ENCODE data around the gene SPRY4. TPM values are rescaled to one million over a fixed set of nuclear protein-coding genes. Genes with fewer than 3 reads are reported as not detected.

SPRY4 gene
- total and polyA plus RNA-seq, 2 donors (not counting 1 experiment from before 2014, with no cell fraction given): 4.5 to 6.0 TPM

DNA sequence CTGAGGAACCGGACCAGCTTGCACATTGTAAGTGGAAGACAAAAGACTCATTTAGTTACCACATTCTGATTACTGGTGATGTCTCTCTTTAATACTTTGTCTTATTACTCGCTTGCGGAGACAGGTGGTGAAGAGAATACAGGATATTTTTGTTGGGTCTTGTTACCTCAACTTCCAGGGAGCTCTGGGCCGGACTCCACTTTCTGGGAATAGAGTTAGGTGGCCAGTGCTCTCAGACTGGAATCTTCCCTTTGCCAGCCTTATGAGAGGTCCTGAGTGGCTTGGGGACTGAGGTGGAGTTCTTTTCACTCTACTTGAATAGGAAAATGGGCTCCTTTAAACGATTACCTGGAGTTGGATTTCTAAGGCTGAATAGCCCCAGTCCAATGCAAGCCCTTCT lies 33.3 kb upstream of the SPRY4 start:
- Histone ChIP-seq H3K36me3 (ENCODE audit: control insufficient read depth, insufficient read depth, low read length) (no peaks in the 10 kb centered on the region), H3K4me1 (ENCODE audit: control insufficient read depth, extremely low read depth, insufficient read depth, low read length) (peaks cover 13% of the 10 kb centered on the region), H3K27ac (ENCODE audit: insufficient read depth, low read length) (peak overlapping the region; percentile 99), H3K4me2 (ENCODE audit: extremely low read depth, insufficient read depth, low read length) (peak overlapping the region; percentile 96), H3K4me3 (replicated peaks in 1 of 4; ENCODE audit: control extremely low read depth in 1 of 4, insufficient read depth in 1 of 4, low read depth in 3 of 4, low read length in 4 of 4) (peak overlapping the region in 1 of 4 experiments; percentile 68), H2AFZ (ENCODE audit: low read length) (no peak overlapping the region), H4K20me1 (ENCODE audit: control insufficient read depth, extremely low read depth, insufficient read depth, low read length) (no peaks in the 10 kb centered on the region), H3K9me3 (ENCODE audit: control insufficient read depth, insufficient read depth, low read depth, low read length) (no peaks in the 10 kb centered on the region), H3K79me2 (ENCODE audit: control insufficient read depth, insufficient read depth, low read length) (peaks cover 4% of the 10 kb centered on the region), H3K27me3 (ENCODE audit: control insufficient read depth, insufficient read depth, low read length) (no peaks in the 10 kb centered on the region), H3K9ac (ENCODE audit: insufficient read depth, low read length) (no peak overlapping the region)
- DNase-seq (ENCODE audit: low read depth in 2 of 2): no peak
- TF ChIP-seq EZH2 (IDR thresholded peaks at IDR 0.05; ENCODE audit: low read length, missing control alignments): no peak
- TF ChIP-seq, protein P1, sequence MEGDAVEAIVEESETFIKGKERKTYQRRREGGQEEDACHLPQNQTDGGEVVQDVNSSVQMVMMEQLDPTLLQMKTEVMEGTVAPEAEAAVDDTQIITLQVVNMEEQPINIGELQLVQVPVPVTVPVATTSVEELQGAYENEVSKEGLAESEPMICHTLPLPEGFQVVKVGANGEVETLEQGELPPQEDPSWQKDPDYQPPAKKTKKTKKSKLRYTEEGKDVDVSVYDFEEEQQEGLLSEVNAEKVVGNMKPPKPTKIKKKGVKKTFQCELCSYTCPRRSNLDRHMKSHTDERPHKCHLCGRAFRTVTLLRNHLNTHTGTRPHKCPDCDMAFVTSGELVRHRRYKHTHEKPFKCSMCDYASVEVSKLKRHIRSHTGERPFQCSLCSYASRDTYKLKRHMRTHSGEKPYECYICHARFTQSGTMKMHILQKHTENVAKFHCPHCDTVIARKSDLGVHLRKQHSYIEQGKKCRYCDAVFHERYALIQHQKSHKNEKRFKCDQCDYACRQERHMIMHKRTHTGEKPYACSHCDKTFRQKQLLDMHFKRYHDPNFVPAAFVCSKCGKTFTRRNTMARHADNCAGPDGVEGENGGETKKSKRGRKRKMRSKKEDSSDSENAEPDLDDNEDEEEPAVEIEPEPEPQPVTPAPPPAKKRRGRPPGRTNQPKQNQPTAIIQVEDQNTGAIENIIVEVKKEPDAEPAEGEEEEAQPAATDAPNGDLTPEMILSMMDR (conservative IDR thresholded peaks at IDR 0.05 in 1 of 2, IDR thresholded peaks at IDR 0.05 in 1 of 2; ENCODE audit: low read depth in 1 of 2, low read length in 2 of 2): no peak

DNA sequence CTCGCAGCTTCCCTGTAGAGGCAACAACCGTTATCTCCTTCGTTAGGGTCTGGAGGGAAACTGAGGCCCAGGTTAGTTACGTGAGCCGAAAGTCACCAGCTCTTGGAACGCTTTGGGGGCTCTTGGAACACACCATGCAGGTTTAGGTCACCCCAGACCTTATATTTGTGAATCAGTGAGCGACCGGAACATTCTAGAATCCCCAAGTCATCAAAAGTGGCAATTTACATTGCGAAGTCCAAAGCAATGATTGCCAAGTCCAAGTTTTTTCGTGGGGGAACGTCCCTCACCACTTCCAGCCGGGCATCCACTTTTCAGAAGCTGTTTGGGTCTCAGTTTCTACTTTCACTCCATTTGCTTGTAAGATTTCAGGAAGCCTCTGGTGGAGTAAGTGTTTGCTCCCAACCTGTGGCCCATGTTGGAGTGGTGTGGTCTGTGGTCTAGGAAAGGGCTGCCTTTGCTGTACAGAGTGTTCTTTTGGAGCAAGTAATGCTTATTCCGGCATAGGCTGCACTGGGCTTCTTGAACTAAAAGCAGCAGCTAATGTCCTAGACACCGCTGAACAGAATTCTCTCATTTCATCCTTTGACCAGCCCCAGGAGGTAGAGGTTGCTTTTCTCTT lies 32.8 kb upstream of the SPRY4 start:
- H3K79me2 ChIP-seq (ENCODE audit: control insufficient read depth, insufficient read depth, low read length): peaks cover 4% of the 10 kb centered on the region
- H3K4me3 ChIP-seq (replicated peaks in 1 of 4; ENCODE audit: control extremely low read depth in 1 of 4, insufficient read depth in 1 of 4, low read depth in 3 of 4, low read length in 4 of 4): peak overlapping the region; percentile 62 to 72 (median 68)
- H3K36me3 ChIP-seq (ENCODE audit: control insufficient read depth, insufficient read depth, low read length): no peaks in the 10 kb centered on the region
- peaks cover 13% of the 10 kb centered on the region for H3K4me1 ChIP-seq (ENCODE audit: control insufficient read depth, extremely low read depth, insufficient read depth, low read length)
- peak overlapping the region; percentile 99 for H3K27ac ChIP-seq (ENCODE audit: insufficient read depth, low read length)
- peak overlapping the region; percentile 96 for H3K4me2 ChIP-seq (ENCODE audit: extremely low read depth, insufficient read depth, low read length)
- DNase-seq (ENCODE audit: low read depth in 2 of 2): peak; percentile 22 to 38
- no peak for TF ChIP-seq EZH2 (IDR thresholded peaks at IDR 0.05; ENCODE audit: low read length, missing control alignments)
- TF ChIP-seq, protein P1 (conservative IDR thresholded peaks at IDR 0.05 in 1 of 2, IDR thresholded peaks at IDR 0.05 in 1 of 2; ENCODE audit: low read depth in 1 of 2, low read length in 2 of 2): no peak
- no peaks in the 10 kb centered on the region for H3K27me3 ChIP-seq (ENCODE audit: control insufficient read depth, insufficient read depth, low read length)
- no peaks in the 10 kb centered on the region for H4K20me1 ChIP-seq (ENCODE audit: control insufficient read depth, extremely low read depth, insufficient read depth, low read length)
- H2AFZ ChIP-seq (ENCODE audit: low read length): peak overlapping the region; percentile 71
- H3K9ac ChIP-seq (ENCODE audit: insufficient read depth, low read length): peak overlapping the region; percentile 96
- no peaks in the 10 kb centered on the region for H3K9me3 ChIP-seq (ENCODE audit: control insufficient read depth, insufficient read depth, low read depth, low read length)

DNA sequence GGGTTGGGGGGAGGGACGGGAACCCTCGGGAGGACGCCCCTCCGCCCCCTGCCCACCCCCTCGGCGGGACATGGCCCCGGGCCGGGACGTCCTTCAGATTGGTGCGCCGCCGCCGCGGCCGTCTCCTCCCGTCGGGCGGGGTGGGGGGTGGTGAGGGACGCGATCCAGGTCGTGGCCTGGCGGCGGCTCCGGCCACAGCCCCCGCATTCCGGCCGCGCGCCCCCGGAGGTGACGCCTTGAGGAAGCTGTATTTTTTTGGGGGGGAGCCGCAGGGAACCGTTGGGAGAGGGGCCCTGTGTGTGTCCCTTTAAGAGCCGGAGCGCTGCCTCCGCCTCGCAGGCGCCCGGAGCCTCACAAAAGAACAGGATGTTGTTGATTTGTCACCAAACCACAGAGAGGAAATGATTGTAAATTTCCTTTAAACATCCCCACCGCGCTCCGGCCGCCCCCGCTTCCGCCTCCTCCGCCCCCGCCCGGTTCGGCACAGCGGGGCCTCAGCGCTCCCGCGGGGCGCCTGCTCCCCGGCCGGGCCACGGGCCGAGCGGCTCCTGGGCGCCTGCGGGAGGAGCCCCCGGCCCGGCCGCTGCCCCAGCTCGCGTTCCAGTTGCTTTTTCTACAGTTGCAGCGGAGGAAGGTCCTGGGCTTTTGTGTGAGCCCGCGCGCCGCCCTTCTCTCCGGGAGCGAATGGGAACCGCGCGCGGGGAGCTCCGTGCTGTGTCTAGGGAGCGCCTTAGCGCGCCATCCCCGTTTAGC lies 32.1 kb upstream of the SPRY4 start:
- H3K27ac ChIP-seq (ENCODE audit: insufficient read depth, low read length): peak overlapping the region; percentile 99
- H3K27me3 ChIP-seq (ENCODE audit: control insufficient read depth, insufficient read depth, low read length): no peaks in the 10 kb centered on the region
- peaks cover 11% of the 10 kb centered on the region for H3K4me1 ChIP-seq (ENCODE audit: control insufficient read depth, extremely low read depth, insufficient read depth, low read length)
- peaks cover 4% of the 10 kb centered on the region for H3K79me2 ChIP-seq (ENCODE audit: control insufficient read depth, insufficient read depth, low read length)
- H3K36me3 ChIP-seq (ENCODE audit: control insufficient read depth, insufficient read depth, low read length): no peaks in the 10 kb centered on the region
- peak; percentile 93 for DNase-seq (ENCODE audit: low read depth in 2 of 2)
- no peaks in the 10 kb centered on the region for H4K20me1 ChIP-seq (ENCODE audit: control insufficient read depth, extremely low read depth, insufficient read depth, low read length)
- H3K9me3 ChIP-seq (ENCODE audit: control insufficient read depth, insufficient read depth, low read depth, low read length): no peaks in the 10 kb centered on the region
- peak overlapping the region; percentile 71 for H2AFZ ChIP-seq (ENCODE audit: low read length)
- peak overlapping the region; percentile 62 to 72 (median 68) for H3K4me3 ChIP-seq (replicated peaks in 1 of 4; ENCODE audit: control extremely low read depth in 1 of 4, insufficient read depth in 1 of 4, low read depth in 3 of 4, low read length in 4 of 4)
- H3K4me2 ChIP-seq (ENCODE audit: extremely low read depth, insufficient read depth, low read length): peak overlapping the region; percentile 96
- peak overlapping the region; percentile 96 for H3K9ac ChIP-seq (ENCODE audit: insufficient read depth, low read length)
- TF ChIP-seq, protein P1 (conservative IDR thresholded peaks at IDR 0.05 in 1 of 2, IDR thresholded peaks at IDR 0.05 in 1 of 2; ENCODE audit: low read depth in 1 of 2, low read length in 2 of 2): no peak

Measured in fibroblast of lung (primary cell).